ENCODE data around the gene NACC2. TPM values are rescaled to one million over a fixed set of nuclear protein-coding genes. Genes with fewer than 3 reads are reported as not detected.

NACC2 gene
- total and polyA plus RNA-seq, 2 experiments from 2014 or later, result 3.8 to 20.8 TPM

DNA sequence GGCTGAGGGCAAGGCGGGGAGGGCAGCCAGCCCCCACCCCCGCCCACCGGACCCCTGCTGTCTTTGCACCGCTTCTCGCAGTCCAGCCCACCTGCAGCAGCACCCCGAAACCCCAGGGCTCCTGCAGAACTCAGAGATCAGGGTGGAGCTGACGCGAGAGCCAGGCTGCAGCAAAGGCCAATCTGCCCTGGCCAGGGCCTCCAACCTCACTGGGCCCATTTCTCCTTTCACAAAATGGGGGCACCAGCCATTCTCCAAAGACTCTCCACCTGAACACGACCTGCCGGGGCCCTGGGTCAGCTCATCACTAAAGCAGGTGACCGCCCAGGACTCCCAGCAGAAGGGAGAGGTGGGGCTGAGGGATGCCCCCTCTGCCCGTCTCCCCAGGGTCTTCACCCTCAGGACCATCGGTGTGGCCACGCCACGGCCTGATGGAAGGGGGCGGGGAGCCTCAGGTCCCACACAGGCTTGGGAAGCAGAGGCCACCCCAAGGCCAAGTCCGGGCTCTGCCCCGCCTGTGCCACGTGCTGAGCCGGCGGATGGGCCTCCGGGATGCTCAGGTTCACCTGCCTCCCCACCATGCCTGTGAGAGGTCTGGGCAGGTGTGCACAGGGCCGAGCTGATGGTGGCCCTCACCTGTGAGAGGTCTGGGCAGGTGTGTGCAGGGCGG lies 13.1 kb downstream of the NACC2 start:
- Mint-ChIP-seq H3K4me1 (peaks cover 10% of the 10 kb centered on the region), H3K36me3 (ENCODE audit: low read depth) (no peaks in the 10 kb centered on the region), H3K4me3 (no peak overlapping the region), H3K27me3 (ENCODE audit: insufficient read depth, low read depth, poor library complexity) (peaks cover 10% of the 10 kb centered on the region), H3K27ac (no peak overlapping the region), H3K9me3 (no peaks in the 10 kb centered on the region)
- H3K9me2 ChIP-seq (ENCODE audit: insufficient read depth), result no peaks in the 10 kb centered on the region
- no peak overlapping the region for H2AFZ ChIP-seq
- H3K4me2 ChIP-seq, result no peak overlapping the region
- H3K27ac ChIP-seq (ENCODE audit: low read depth), result no peak overlapping the region
- no peak overlapping the region for H3K4me3 ChIP-seq
- no peaks in the 10 kb centered on the region for H3K27me3 ChIP-seq (ENCODE audit: insufficient read depth)
- TF ChIP-seq JUNB (IDR thresholded peaks at IDR 0.05; ENCODE audit: unreplicated experiment) (no peak), POLR2AphosphoS5 (IDR thresholded peaks at IDR 0.05; ENCODE audit: low read depth) (no peak), CREB1 (CRISPR knock-in tag; IDR thresholded peaks at IDR 0.05; ENCODE audit: low read depth) (no peak), STAT1 (IDR thresholded peaks at IDR 0.05; ENCODE audit: unreplicated experiment) (no peak), EZH2 (IDR thresholded peaks at IDR 0.05; ENCODE audit: low read depth, unreplicated experiment) (no peak), ZNF114 (CRISPR knock-in tag; IDR thresholded peaks at IDR 0.05) (no peak), ETS1 (IDR thresholded peaks at IDR 0.05) (no peak), CTCF (conservative IDR thresholded peaks at IDR 0.05; ENCODE audit: low read depth in 2 of 2) (no peak), ZNF331 (CRISPR knock-in tag; IDR thresholded peaks at IDR 0.05; ENCODE audit: low read depth) (no peak), EZH2phosphoT487 (IDR thresholded peaks at IDR 0.05; ENCODE audit: unreplicated experiment) (no peak), NANOG (IDR thresholded peaks at IDR 0.05; ENCODE audit: borderline replicate concordance) (no peak)
- TF ChIP-seq, protein P1, sequence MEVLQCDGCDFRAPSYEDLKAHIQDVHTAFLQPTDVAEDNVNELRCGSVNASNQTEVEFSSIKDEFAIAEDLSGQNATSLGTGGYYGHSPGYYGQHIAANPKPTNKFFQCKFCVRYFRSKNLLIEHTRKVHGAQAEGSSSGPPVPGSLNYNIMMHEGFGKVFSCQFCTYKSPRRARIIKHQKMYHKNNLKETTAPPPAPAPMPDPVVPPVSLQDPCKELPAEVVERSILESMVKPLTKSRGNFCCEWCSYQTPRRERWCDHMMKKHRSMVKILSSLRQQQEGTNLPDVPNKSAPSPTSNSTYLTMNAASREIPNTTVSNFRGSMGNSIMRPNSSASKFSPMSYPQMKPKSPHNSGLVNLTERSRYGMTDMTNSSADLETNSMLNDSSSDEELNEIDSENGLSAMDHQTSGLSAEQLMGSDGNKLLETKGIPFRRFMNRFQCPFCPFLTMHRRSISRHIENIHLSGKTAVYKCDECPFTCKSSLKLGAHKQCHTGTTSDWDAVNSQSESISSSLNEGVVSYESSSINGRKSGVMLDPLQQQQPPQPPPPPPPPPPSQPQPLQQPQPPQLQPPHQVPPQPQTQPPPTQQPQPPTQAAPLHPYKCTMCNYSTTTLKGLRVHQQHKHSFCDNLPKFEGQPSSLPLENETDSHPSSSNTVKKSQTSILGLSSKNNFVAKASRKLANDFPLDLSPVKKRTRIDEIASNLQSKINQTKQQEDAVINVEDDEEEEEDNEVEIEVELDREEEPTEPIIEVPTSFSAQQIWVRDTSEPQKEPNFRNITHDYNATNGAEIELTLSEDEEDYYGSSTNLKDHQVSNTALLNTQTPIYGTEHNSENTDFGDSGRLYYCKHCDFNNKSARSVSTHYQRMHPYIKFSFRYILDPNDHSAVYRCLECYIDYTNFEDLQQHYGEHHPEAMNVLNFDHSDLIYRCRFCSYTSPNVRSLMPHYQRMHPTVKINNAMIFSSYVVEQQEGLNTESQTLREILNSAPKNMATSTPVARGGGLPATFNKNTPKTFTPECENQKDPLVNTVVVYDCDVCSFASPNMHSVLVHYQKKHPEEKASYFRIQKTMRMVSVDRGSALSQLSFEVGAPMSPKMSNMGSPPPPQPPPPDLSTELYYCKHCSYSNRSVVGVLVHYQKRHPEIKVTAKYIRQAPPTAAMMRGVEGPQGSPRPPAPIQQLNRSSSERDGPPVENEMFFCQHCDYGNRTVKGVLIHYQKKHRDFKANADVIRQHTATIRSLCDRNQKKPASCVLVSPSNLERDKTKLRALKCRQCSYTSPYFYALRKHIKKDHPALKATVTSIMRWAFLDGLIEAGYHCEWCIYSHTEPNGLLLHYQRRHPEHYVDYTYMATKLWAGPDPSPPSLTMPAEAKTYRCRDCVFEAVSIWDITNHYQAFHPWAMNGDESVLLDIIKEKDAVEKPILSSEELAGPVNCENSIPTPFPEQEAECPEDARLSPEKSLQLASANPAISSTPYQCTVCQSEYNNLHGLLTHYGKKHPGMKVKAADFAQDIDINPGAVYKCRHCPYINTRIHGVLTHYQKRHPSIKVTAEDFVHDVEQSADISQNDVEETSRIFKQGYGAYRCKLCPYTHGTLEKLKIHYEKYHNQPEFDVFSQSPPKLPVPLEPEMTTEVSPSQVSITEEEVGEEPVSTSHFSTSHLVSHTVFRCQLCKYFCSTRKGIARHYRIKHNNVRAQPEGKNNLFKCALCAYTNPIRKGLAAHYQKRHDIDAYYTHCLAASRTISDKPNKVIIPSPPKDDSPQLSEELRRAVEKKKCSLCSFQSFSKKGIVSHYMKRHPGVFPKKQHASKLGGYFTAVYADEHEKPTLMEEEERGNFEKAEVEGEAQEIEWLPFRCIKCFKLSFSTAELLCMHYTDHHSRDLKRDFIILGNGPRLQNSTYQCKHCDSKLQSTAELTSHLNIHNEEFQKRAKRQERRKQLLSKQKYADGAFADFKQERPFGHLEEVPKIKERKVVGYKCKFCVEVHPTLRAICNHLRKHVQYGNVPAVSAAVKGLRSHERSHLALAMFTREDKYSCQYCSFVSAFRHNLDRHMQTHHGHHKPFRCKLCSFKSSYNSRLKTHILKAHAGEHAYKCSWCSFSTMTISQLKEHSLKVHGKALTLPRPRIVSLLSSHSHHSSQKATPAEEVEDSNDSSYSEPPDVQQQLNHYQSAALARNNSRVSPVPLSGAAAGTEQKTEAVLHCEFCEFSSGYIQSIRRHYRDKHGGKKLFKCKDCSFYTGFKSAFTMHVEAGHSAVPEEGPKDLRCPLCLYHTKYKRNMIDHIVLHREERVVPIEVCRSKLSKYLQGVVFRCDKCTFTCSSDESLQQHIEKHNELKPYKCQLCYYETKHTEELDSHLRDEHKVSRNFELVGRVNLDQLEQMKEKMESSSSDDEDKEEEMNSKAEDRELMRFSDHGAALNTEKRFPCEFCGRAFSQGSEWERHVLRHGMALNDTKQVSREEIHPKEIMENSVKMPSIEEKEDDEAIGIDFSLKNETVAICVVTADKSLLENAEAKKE (CRISPR knock-in tag; IDR thresholded peaks at IDR 0.05), result no peak
- TF ChIP-seq, protein P2, sequence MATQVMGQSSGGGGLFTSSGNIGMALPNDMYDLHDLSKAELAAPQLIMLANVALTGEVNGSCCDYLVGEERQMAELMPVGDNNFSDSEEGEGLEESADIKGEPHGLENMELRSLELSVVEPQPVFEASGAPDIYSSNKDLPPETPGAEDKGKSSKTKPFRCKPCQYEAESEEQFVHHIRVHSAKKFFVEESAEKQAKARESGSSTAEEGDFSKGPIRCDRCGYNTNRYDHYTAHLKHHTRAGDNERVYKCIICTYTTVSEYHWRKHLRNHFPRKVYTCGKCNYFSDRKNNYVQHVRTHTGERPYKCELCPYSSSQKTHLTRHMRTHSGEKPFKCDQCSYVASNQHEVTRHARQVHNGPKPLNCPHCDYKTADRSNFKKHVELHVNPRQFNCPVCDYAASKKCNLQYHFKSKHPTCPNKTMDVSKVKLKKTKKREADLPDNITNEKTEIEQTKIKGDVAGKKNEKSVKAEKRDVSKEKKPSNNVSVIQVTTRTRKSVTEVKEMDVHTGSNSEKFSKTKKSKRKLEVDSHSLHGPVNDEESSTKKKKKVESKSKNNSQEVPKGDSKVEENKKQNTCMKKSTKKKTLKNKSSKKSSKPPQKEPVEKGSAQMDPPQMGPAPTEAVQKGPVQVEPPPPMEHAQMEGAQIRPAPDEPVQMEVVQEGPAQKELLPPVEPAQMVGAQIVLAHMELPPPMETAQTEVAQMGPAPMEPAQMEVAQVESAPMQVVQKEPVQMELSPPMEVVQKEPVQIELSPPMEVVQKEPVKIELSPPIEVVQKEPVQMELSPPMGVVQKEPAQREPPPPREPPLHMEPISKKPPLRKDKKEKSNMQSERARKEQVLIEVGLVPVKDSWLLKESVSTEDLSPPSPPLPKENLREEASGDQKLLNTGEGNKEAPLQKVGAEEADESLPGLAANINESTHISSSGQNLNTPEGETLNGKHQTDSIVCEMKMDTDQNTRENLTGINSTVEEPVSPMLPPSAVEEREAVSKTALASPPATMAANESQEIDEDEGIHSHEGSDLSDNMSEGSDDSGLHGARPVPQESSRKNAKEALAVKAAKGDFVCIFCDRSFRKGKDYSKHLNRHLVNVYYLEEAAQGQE (IDR thresholded peaks at IDR 0.05; ENCODE audit: unreplicated experiment), result no peak
- ATAC-seq (no peak), DNase-seq (ENCODE audit: low spot score) (no peak)
- no peaks in the 10 kb centered on the region for H4K20me1 ChIP-seq (replicated peaks; ENCODE audit: insufficient read depth)
- H3K36me3 ChIP-seq (ENCODE audit: insufficient read depth), result no peaks in the 10 kb centered on the region
- H3K79me2 ChIP-seq (replicated peaks; ENCODE audit: insufficient read depth), result peaks cover 4% of the 10 kb centered on the region
- no peaks in the 10 kb centered on the region for H3F3A ChIP-seq (replicated peaks; ENCODE audit: low read depth)
- no peaks in the 10 kb centered on the region for H3K4me1 ChIP-seq (ENCODE audit: insufficient read depth)
